ENCODE data around the gene KRT83.

The KRT83 gene

DNA sequence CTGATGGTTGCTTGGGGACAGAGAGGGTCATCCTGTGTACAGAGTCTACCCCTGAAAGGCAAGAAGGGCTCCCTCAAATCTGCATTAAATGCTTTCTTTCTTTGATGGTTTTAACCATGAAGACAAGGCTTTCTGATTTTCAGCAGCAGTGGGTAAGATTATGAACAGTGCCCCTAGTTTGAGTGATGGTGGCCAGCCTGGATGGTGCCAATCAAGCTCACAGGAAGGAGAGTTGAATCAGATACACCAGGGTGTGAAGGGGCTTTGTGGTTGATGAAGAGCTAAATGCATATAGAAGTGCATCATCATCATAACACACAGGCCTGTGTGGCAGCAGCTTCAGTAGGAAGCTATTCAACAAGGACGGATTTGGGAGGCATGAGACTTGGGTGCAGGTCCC, 40.4 kb upstream of the KRT83 start:
- Histone ChIP-seq H3K27me3 (ENCODE audit: insufficient read depth, low read length) (no peaks in the 10 kb centered on the region; the same call in 1 of the 2 replicates), H3K4me1 (ENCODE audit: control insufficient read depth, insufficient read depth, low read length, unreplicated experiment) (peaks cover 4% of the 10 kb centered on the region), H3K79me2 (ENCODE audit: control insufficient read depth, insufficient read depth, low read length, unreplicated experiment) (no peaks in the 10 kb centered on the region), H3K27ac (ENCODE audit: low read depth, low read length) (no peak overlapping the region), H2AFZ (ENCODE audit: low read length, unreplicated experiment) (no peak overlapping the region), H3K4me3 (ENCODE audit: low read depth, low read length) (no peak overlapping the region), H3K36me3 (ENCODE audit: insufficient read depth, low read length) (no peaks in the 10 kb centered on the region)

DNA sequence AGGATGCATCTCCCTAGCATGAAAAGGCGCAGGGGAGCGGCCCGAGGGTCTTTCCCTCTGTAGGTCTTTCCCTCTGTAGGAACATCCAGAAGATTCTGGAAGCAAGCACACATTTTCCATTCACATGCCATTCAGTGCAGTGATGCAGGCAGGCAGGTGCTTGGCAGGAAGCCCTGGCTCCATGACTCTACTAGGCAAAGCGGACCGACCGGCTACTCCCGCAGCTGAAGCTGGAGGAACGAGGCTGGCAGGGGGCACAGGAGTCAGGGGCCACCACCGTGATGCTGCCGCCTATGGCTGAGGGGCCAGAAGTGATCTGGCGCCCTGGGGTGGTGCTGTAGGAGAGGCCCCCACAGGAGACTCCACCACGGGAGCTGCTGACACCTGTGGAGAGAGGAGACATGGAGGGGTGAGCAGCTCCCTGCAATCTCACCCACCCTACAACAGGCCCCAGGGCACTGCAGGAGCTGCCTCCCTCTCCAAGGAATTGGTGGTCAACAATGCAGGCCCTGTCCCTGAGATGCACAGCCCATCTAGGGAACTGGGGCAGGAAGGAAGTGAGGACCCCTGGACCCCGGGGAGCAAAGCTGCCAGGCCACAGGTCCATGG, 39.6 kb upstream of the KRT83 start:
- no peak overlapping the region for H3K27ac ChIP-seq (ENCODE audit: low read depth, low read length)
- no peak overlapping the region for H2AFZ ChIP-seq (ENCODE audit: low read length, unreplicated experiment)
- peaks cover 4% of the 10 kb centered on the region for H3K4me1 ChIP-seq (ENCODE audit: control insufficient read depth, insufficient read depth, low read length, unreplicated experiment)
- no peaks in the 10 kb centered on the region for H3K79me2 ChIP-seq (ENCODE audit: control insufficient read depth, insufficient read depth, low read length, unreplicated experiment)
- H3K27me3 ChIP-seq (ENCODE audit: insufficient read depth, low read length): no peaks in the 10 kb centered on the region; the same call in none of the 2 replicates
- H3K36me3 ChIP-seq (ENCODE audit: insufficient read depth, low read length): no peaks in the 10 kb centered on the region
- no peak overlapping the region for H3K4me3 ChIP-seq (ENCODE audit: low read depth, low read length)

DNA sequence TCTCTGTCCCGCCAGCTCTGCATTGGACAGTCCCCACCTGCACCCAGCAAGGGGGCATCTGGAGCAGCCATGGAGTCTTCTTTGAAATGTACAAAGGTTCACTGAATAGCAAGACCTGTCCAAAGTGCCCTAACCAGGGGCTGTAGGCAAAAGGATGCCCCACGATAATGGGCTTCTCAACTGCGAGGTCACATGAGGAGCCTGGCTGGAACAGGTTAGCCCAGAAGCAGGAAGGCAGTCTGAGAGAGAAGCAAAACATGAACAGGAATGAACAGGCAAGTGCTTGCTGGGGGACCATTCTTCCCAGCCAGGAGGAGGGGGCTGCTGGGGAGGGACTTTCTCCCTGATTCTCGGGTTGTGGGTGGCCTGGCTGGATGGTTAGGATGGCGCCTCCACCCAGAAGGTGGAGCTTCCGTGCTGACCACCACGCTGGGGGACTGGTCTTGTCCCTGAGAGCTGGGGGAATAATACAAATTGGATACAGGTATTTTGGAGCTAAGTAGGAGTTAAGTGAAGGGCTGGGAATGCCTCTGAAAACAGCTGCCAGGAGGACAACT, 39.0 kb upstream of the KRT83 start:
- H3K27me3 ChIP-seq (ENCODE audit: insufficient read depth, low read length): peaks cover 4% of the 10 kb centered on the region

DNA sequence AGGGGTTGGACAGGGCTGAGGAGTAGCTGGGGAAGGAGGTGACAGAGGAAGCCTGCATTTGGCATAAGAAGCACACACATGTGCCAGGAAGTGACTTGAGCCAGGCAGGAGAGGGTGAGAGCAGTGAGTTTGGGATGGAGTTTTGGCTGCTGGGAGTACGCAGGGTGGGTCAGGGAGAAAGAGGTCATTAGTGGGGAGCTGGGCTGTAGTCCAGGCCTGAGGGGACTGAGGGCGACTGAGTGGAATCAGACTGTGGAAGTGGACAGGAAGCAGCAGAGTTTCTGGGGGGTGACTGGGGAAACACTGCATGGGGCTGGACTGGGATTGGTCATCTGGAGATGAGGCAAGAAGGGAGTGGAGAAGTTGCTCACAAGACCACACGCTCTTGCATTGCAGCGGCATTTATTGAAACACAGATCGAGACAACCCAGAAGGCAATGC, 38.4 kb upstream of the KRT83 start:
- H3K4me3 ChIP-seq (ENCODE audit: low read depth, low read length): no peak overlapping the region
- H2AFZ ChIP-seq (ENCODE audit: low read length, unreplicated experiment): no peak overlapping the region
- no peaks in the 10 kb centered on the region for H3K36me3 ChIP-seq (ENCODE audit: insufficient read depth, low read length)
- H3K79me2 ChIP-seq (ENCODE audit: control insufficient read depth, insufficient read depth, low read length, unreplicated experiment): no peaks in the 10 kb centered on the region
- H3K27me3 ChIP-seq (ENCODE audit: insufficient read depth, low read length): peaks cover 9% of the 10 kb centered on the region
- H3K4me1 ChIP-seq (ENCODE audit: control insufficient read depth, insufficient read depth, low read length, unreplicated experiment): peaks cover 4% of the 10 kb centered on the region
- no peak overlapping the region for H3K27ac ChIP-seq (ENCODE audit: low read depth, low read length)

More for the DNA sequence above, 39.0 kb upstream of the KRT83 start:
- no peaks in the 10 kb centered on the region for H3K36me3 ChIP-seq (ENCODE audit: insufficient read depth, low read length)
- H3K4me3 ChIP-seq (ENCODE audit: low read depth, low read length): no peak overlapping the region
- no peaks in the 10 kb centered on the region for H3K79me2 ChIP-seq (ENCODE audit: control insufficient read depth, insufficient read depth, low read length, unreplicated experiment)
- H3K4me1 ChIP-seq (ENCODE audit: control insufficient read depth, insufficient read depth, low read length, unreplicated experiment): peaks cover 4% of the 10 kb centered on the region
- H3K27ac ChIP-seq (ENCODE audit: low read depth, low read length): no peak overlapping the region
- H2AFZ ChIP-seq (ENCODE audit: low read length, unreplicated experiment): no peak overlapping the region

DNA sequence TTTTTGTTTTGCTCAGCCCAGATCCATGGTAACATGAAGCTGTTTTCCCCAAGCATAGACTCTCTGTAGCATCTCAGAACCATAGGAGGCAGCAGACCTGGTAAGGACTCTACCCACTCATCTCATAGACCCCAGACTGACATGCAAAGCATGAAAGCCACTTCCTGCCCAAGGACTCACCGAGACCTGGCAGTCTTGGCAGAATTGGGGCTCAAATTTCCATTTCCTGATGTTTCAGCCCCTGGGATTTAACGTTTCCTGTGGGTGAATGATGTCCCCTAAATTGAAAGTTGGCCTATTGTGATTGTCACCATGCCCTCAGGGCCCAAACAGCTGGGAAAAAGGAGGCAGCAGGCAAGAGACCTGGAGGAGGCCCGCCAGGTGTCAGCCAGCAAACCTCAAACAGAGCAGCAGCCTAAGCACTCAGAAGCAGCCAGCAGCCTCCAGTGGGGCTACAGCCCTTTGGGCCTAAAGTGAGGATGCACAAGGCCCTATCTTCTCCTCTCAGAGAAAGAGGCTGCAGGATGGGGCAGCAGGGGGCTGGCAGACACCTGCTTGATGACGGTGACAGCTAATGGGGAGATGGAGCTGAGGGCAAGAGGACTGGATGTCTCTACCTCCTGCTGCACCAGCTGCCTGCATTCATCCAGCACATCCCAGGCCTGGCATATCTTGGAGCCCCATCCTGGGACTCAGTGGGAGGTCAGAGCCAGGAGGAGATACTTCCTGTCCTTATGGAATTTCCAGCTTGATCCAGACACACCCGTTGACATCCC, 37.6 kb upstream of the KRT83 start:
- no peaks in the 10 kb centered on the region for H3K36me3 ChIP-seq (ENCODE audit: insufficient read depth, low read length)
- H3K4me1 ChIP-seq (ENCODE audit: control insufficient read depth, insufficient read depth, low read length, unreplicated experiment): peaks cover 4% of the 10 kb centered on the region
- H2AFZ ChIP-seq (ENCODE audit: low read length, unreplicated experiment): no peak overlapping the region
- H3K79me2 ChIP-seq (ENCODE audit: control insufficient read depth, insufficient read depth, low read length, unreplicated experiment): no peaks in the 10 kb centered on the region
- H3K27ac ChIP-seq (ENCODE audit: low read depth, low read length): no peak overlapping the region
- H3K4me3 ChIP-seq (ENCODE audit: low read depth, low read length): no peak overlapping the region
- H3K27me3 ChIP-seq (ENCODE audit: insufficient read depth, low read length): peaks cover 18% of the 10 kb centered on the region

DNA sequence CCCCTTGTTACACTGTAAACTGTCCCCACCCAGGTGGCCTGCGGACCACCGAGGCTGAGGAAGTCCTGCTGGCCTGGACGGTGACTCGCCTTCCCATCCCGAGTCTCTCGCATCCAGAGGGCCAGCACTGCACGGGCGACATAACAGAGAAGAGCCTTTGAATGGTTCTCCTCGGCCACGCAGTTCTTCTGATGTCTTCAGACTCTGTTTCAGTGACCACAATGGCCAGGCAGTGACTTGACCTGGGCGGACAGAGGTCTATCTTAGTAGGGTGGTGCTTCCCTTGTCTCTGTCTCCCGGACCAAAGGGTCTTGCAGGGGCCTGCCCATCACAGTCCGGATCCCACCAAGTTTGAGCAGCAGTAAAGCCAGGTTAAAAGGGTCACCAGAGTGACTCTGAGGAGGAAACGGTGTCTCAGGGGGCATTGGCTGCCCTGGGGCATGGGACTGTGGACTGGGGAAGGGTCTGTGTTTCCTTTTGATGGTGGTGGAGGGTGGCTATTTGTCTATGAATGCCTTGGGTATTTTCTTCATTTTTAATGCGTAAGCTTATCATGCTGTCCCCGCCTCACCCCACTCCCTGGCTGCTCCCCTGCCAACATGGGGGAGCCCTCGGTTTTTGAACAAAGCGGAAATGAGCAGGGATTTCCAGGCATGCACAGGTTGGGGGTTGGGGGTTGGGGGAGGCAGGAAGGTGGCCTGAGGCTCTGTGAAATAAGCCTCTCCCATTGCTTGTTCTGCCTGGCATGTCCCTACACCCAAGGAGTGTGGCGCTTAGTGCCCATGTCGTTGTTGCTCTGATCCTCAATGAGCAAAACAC, 35.8 kb upstream of the KRT83 start:
- Histone ChIP-seq H3K27ac (ENCODE audit: low read depth, low read length) (no peak overlapping the region), H3K4me1 (ENCODE audit: control insufficient read depth, insufficient read depth, low read length, unreplicated experiment) (peaks cover 4% of the 10 kb centered on the region), H3K4me3 (ENCODE audit: low read depth, low read length) (no peak overlapping the region), H3K36me3 (ENCODE audit: insufficient read depth, low read length) (no peaks in the 10 kb centered on the region), H3K79me2 (ENCODE audit: control insufficient read depth, insufficient read depth, low read length, unreplicated experiment) (no peaks in the 10 kb centered on the region), H2AFZ (ENCODE audit: low read length, unreplicated experiment) (no peak overlapping the region), H3K27me3 (ENCODE audit: insufficient read depth, low read length) (peaks cover 34% of the 10 kb centered on the region)

DNA sequence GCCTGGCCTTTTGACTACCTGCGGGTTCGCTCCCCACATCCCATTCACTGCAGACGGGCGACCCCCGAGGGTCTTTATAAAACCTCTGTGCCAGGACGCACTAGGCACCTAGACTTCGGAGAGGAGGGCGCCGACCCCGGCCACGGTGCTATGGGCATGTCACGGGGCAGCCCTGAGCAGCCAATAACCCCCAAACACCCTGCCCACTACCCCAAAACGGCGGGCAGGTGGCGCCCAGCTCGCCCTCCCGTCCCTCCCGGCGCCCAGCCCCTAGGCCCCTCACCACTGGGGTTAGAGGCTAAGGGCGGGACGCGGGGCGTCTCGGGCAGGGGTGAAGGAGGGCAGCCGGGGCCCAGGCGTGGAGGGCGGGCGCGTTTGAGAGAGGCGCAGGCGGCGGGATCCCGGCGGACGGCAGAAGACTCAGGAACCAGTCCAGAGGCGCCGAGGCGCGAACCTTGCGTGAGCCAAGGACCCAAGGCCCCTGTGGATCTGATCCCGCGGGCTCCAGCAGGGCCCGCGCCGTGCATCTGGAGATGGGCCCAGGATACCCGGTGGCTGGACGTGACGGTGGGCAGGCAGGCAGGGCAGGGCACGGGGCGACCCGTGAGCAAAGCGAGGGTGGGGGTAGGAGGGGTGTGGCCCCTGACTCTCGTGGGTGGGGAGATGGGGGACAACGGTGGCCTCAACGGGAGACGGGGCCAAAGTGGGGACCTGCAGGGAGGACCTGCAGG, 35.0 kb upstream of the KRT83 start:
- H3K4me1 ChIP-seq (ENCODE audit: control insufficient read depth, insufficient read depth, low read length, unreplicated experiment): peaks cover 4% of the 10 kb centered on the region
- no peaks in the 10 kb centered on the region for H3K36me3 ChIP-seq (ENCODE audit: insufficient read depth, low read length)

DNA sequence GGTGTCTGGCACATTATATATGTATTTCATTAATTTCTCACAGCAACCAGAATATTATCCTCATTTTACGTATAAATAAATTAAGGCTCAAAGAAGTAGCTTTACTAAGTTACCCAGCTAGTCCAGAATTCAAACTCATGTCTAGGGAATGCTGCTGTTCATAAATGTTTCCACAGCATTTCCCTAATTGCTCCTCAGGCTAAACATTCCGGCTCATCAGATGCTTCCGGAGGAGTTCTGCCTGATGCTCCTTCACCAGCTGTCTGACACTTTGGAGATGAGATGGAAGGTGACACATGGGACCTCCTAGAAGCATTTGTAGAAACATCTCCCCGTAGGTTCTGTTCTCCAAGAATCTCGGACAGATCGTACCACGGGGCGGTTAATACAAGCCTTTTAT, 34.0 kb upstream of the KRT83 start:
- peaks cover 4% of the 10 kb centered on the region for H3K4me1 ChIP-seq (ENCODE audit: control insufficient read depth, insufficient read depth, low read length, unreplicated experiment)
- H3K27ac ChIP-seq (ENCODE audit: low read depth, low read length): no peak overlapping the region
- H3K27me3 ChIP-seq (ENCODE audit: insufficient read depth, low read length): peaks cover 41% of the 10 kb centered on the region
- no peaks in the 10 kb centered on the region for H3K36me3 ChIP-seq (ENCODE audit: insufficient read depth, low read length)
- H3K79me2 ChIP-seq (ENCODE audit: control insufficient read depth, insufficient read depth, low read length, unreplicated experiment): no peaks in the 10 kb centered on the region
- H3K4me3 ChIP-seq (ENCODE audit: low read depth, low read length): no peak overlapping the region
- no peak overlapping the region for H2AFZ ChIP-seq (ENCODE audit: low read length, unreplicated experiment)

More for the DNA sequence above, 35.0 kb upstream of the KRT83 start:
- H3K4me3 ChIP-seq (ENCODE audit: low read depth, low read length): no peak overlapping the region
- no peak overlapping the region for H3K27ac ChIP-seq (ENCODE audit: low read depth, low read length)
- no peaks in the 10 kb centered on the region for H3K79me2 ChIP-seq (ENCODE audit: control insufficient read depth, insufficient read depth, low read length, unreplicated experiment)
- no peak overlapping the region for H2AFZ ChIP-seq (ENCODE audit: low read length, unreplicated experiment)
- peaks cover 34% of the 10 kb centered on the region for H3K27me3 ChIP-seq (ENCODE audit: insufficient read depth, low read length)

DNA sequence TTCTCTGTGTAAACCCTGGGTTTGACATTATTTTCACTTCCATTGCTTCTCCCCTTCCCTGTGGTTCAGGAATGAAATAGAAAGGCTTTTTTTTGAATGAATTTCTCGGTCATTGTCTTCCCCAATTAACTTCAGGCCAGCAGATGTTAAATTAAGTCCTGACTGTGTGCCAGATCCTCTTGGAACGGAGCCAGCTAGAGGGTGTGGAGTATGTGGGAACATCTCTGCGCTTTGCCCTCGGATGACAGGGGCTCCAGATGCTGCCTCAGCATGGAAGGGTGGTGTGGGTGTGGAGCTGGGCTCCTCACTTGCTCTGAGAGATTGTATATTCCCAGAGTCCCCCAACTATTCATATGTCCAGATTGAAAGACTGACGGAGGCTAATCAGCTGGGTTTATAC, 33.0 kb upstream of the KRT83 start:
- Histone ChIP-seq H3K27me3 (ENCODE audit: insufficient read depth, low read length) (peaks cover 41% of the 10 kb centered on the region), H2AFZ (ENCODE audit: low read length, unreplicated experiment) (no peak overlapping the region), H3K36me3 (ENCODE audit: insufficient read depth, low read length) (no peaks in the 10 kb centered on the region), H3K79me2 (ENCODE audit: control insufficient read depth, insufficient read depth, low read length, unreplicated experiment) (no peaks in the 10 kb centered on the region), H3K27ac (ENCODE audit: low read depth, low read length) (no peak overlapping the region), H3K4me3 (ENCODE audit: low read depth, low read length) (no peak overlapping the region), H3K4me1 (ENCODE audit: control insufficient read depth, insufficient read depth, low read length, unreplicated experiment) (peaks cover 4% of the 10 kb centered on the region)

DNA sequence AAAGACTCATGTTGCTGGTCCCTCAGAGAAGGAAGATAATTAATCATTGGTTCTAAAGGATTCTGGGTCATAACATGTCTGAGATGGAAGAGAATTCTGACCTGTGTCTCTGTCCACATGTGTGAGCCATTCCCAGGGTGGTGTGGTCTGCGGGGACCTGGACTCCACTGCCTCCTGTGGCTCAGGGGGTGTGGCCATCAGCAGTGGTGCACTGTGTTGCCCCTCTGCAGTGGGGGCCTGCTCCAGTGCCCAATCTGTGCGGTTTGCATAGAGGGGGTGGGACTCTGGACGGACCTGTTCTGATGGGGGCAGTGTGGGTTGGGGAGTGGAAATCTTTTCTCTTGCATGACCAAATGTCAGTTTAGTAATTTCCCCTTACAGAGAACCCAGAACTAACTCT, 32.6 kb upstream of the KRT83 start:
- Histone ChIP-seq H3K27ac (ENCODE audit: low read depth, low read length) (no peak overlapping the region), H3K27me3 (ENCODE audit: insufficient read depth, low read length) (peaks cover 41% of the 10 kb centered on the region), H3K79me2 (ENCODE audit: control insufficient read depth, insufficient read depth, low read length, unreplicated experiment) (no peaks in the 10 kb centered on the region), H2AFZ (ENCODE audit: low read length, unreplicated experiment) (no peak overlapping the region), H3K36me3 (ENCODE audit: insufficient read depth, low read length) (no peaks in the 10 kb centered on the region), H3K4me1 (ENCODE audit: control insufficient read depth, insufficient read depth, low read length, unreplicated experiment) (peaks cover 4% of the 10 kb centered on the region), H3K4me3 (ENCODE audit: low read depth, low read length) (no peak overlapping the region)
